ENCODE results near the gene UCP3.
A peak's percentile ranks its signal among the peaks of the same experiment; 100 is the strongest.

The UCP3 gene

GRCh38 chr11:74008373-74009229 is at the start of gene UCP3:
TSS of gene UCP3 (minus strand) at chr11:74009085. CDS start at chr11:74007042, 2,043 bp downstream.
- in situ Hi-C loops (cut with HindIII; ENCODE audit: low sequenced_read_pairs) = no loop called here
- no peak for DNase-seq (ENCODE audit: low read depth, low spot score)
- no peak within 1 kb of the TSS for H3K4me3 ChIP-seq (ENCODE audit: low read depth, low read length)
- TF ChIP-seq CTCF (IDR thresholded peaks at IDR 0.05; ENCODE audit: low read depth, low read length) = no peak

- no peak overlapping the region for H3K4me3 ChIP-seq (ENCODE audit: low read depth, low read length)
- TF ChIP-seq CTCF (IDR thresholded peaks at IDR 0.05; ENCODE audit: low read depth, low read length) = no peak
- in situ Hi-C loops (cut with HindIII; ENCODE audit: low sequenced_read_pairs) = no loop called here
- DNase-seq (ENCODE audit: low read depth, low spot score) = peak; percentile 49
Observed at GRCh38 chr11:74057249-74058151, 48.6 kb upstream of the UCP3 start.

GRCh38 chr11:74055938-74056337 is 47.1 kb upstream of the UCP3 start:
- in situ Hi-C loops (cut with HindIII; ENCODE audit: low sequenced_read_pairs) = no loop called here
- H3K4me3 ChIP-seq (ENCODE audit: low read depth, low read length) = no peak overlapping the region
- no peak for TF ChIP-seq CTCF (IDR thresholded peaks at IDR 0.05; ENCODE audit: low read depth, low read length)
- peak; percentile 76 for DNase-seq (ENCODE audit: low read depth, low spot score)

- no peak overlapping the region for H3K4me3 ChIP-seq (ENCODE audit: low read depth, low read length)
- DNase-seq (ENCODE audit: low read depth, low spot score) = no peak
- in situ Hi-C loops (cut with HindIII; ENCODE audit: low sequenced_read_pairs) = no loop called here
- no peak for TF ChIP-seq CTCF (IDR thresholded peaks at IDR 0.05; ENCODE audit: low read depth, low read length)
Observed at GRCh38 chr11:74050465-74050864, 41.6 kb upstream of the UCP3 start.

GRCh38 chr11:74048993-74049392 is 40.1 kb upstream of the UCP3 start:
- in situ Hi-C loops (cut with HindIII; ENCODE audit: low sequenced_read_pairs) = no loop called here
- no peak for TF ChIP-seq CTCF (IDR thresholded peaks at IDR 0.05; ENCODE audit: low read depth, low read length)
- H3K4me3 ChIP-seq (ENCODE audit: low read depth, low read length) = no peak overlapping the region
- no peak for DNase-seq (ENCODE audit: low read depth, low spot score)

GRCh38 chr11:74044538-74044937 is 35.7 kb upstream of the UCP3 start:
- TF ChIP-seq CTCF (IDR thresholded peaks at IDR 0.05; ENCODE audit: low read depth, low read length) = no peak
- in situ Hi-C loops (cut with HindIII; ENCODE audit: low sequenced_read_pairs) = no loop called here
- no peak overlapping the region for H3K4me3 ChIP-seq (ENCODE audit: low read depth, low read length)
- no peak for DNase-seq (ENCODE audit: low read depth, low spot score)
